IMR-90 (cell line): ENCODE measurements around the gene ZCCHC24.

Source experiments
- BHLHE40 ChIP-seq: fragments of 150-350 bp; IDR thresholded peaks from 2 replicates; pipeline ENCODE4 v1.6.1; 2016; ENCODE audit warnings: mild to moderate bottlenecking, low read depth, low read length
- CEBPB ChIP-seq: IDR thresholded peaks from 2 replicates; pipeline ENCODE4 v1.6.1; 2012; ENCODE audit warnings: low read depth, low read length, improper control_type of control experiment
- CHD1 ChIP-seq: IDR thresholded peaks from 2 replicates; pipeline ENCODE4 v1.6.1; 2012; ENCODE audit warnings: low read depth, low read length, improper control_type of control experiment
- CTCF ChIP-seq: conservative IDR thresholded peaks from 2 replicates; pipeline ENCODE4 v1.5.1; 2012; ENCODE audit warnings: mild to moderate bottlenecking, low read depth, low read length, improper control_type of control experiment
- FOS ChIP-seq: fragments of 150-350 bp; IDR thresholded peaks from 2 replicates; pipeline ENCODE4 v1.6.1; 2016; ENCODE audit warnings: low read depth, low read length
- MAFK ChIP-seq: IDR thresholded peaks from 2 replicates; pipeline ENCODE4 v1.6.1; 2012; ENCODE audit warnings: low read depth, low read length, improper control_type of control experiment
- MAZ ChIP-seq: IDR thresholded peaks from 2 replicates; pipeline ENCODE4 v1.6.1; 2012; ENCODE audit warnings: low read depth, mild to moderate bottlenecking, low read length, improper control_type of control experiment, moderate library complexity, borderline replicate concordance
- MXI1 ChIP-seq: IDR thresholded peaks from 2 replicates; pipeline ENCODE4 v1.6.1; 2012; ENCODE audit warnings: low read depth, mild to moderate bottlenecking, low read length, moderate library complexity, borderline replicate concordance
- POLR2A ChIP-seq: IDR thresholded peaks from 2 replicates; pipeline ENCODE4 v1.6.1; 2012; ENCODE audit warnings: mild to moderate bottlenecking, low read depth, low read length
- RAD21 ChIP-seq: IDR thresholded peaks from 2 replicates; pipeline ENCODE4 v1.6.1; 2012; ENCODE audit warnings: low read length, improper control_type of control experiment
- RCOR1 ChIP-seq: IDR thresholded peaks from 2 replicates; pipeline ENCODE4 v1.6.1; 2012; ENCODE audit warnings: mild to moderate bottlenecking, low read length, improper control_type of control experiment; ENCODE audit not compliant: insufficient replicate concordance
- RFX5 ChIP-seq: IDR thresholded peaks from 2 replicates; pipeline ENCODE4 v1.8.0; 2012; ENCODE audit warnings: low read depth, mild to moderate bottlenecking, low read length, moderate library complexity
- SMC3 ChIP-seq: fragments of 150-350 bp; IDR thresholded peaks from 2 replicates; pipeline ENCODE4 v1.6.1; 2016; ENCODE audit warnings: low read depth, mild to moderate bottlenecking, antibody characterized with exemption, low read length, moderate library complexity

DNA sequence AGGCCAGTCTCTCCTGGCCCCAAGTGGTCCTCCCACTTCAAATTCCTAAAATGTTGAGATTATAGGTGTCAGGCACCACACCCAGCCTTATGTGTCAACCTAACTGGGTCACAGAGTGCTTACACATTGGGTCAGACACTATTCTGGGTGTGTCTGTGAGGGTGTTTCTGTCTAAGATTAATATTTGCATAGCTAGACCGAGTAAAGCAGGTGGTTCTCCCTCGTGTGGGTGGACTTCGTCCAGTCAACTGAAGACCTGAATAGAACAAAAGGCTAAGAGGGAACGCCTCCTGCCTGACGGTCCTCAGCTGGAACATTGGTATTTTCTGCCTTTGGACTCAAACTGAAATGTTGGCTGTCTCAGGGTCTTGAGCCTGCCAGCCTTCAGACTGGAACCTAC lies 86.6 kb downstream of the ZCCHC24 start:
- TF ChIP-seq CTCF (no peak), MAFK (no peak), POLR2A (no peak), BHLHE40 (no peak), CHD1 (no peak), RFX5 (no peak), MXI1 (no peak), RCOR1 (no peak), SMC3 (no peak), CEBPB (no peak), RAD21 (no peak), FOS (no peak), MAZ (no peak)
